Caco-2 (cell line): ENCODE measurements around the gene SLC45A2. TPM values are rescaled to one million over a fixed set of nuclear protein-coding genes. Genes with fewer than 3 reads are reported as not detected.

Experiments used
- BruUV-seq: library from RNA; stranded (reverse); fragments of 400-500 nt; replicated peaks from 2 replicates; lab custom pipeline; 2021; lab: Mats Ljungman, UMichigan
- CTCF ChIA-PET: fragments of 300-600 bp; sonication (Branson Sonifier 250); formaldehyde crosslinking; loops from one replicate; lab custom pipeline; 2022; ENCODE audit warnings: antibody characterized with exemption; lab: Charles Lee
- POLR2A ChIA-PET: fragments of 300-600 bp; sonication (Branson Sonifier 250); formaldehyde crosslinking; loops from one replicate; lab custom pipeline; 2022; ENCODE audit warnings: antibody characterized with exemption; lab: Charles Lee
- DNase-seq, 2 experiments: peaks; one replicate each; pipeline versions ENCODE4 v3.0.0 to v3.0.0-alpha.2; 2020 to 2022
- H3K27me3 ChIP-seq: replicated peaks from 2 replicates; pipeline ENCODE4 v1.6.0; 2011; ENCODE audit warnings: low read length; ENCODE audit not compliant: control insufficient read depth, insufficient read depth
- H3K36me3 ChIP-seq: 2 replicates; pipeline ENCODE4 v1.5.1; 2011; ENCODE audit warnings: low read length; ENCODE audit not compliant: control insufficient read depth, insufficient read depth
- H3K4me1 ChIP-seq: fragments of 250-450 bp; sonication (Bioruptor Pico); 2 replicates; pipeline ENCODE4 v1.5.1; 2020; ENCODE audit warnings: mild to moderate bottlenecking
- H3K4me3 ChIP-seq: 2 replicates; pipeline ENCODE4 v1.5.1; 2011; ENCODE audit warnings: low read depth, mild to moderate bottlenecking, control low read depth, low read length
- H3K9me3 ChIP-seq: fragments of 250-450 bp; sonication (Bioruptor Pico); 2 replicates; pipeline ENCODE4 v1.5.1; 2020; ENCODE audit warnings: mild to moderate bottlenecking, moderate library complexity
- H3K27ac Mint-ChIP-seq: one replicate; pipeline ENCODE4 v1.8.0; 2022; ENCODE audit warnings: mixed read lengths; ENCODE audit not compliant: unreplicated experiment
- H3K27me3 Mint-ChIP-seq: one replicate; pipeline ENCODE4 v1.8.0; 2022; ENCODE audit warnings: mixed read lengths; ENCODE audit not compliant: insufficient read depth, unreplicated experiment
- H3K36me3 Mint-ChIP-seq: one replicate; pipeline ENCODE4 v1.8.0; 2022; ENCODE audit warnings: mild to moderate bottlenecking, mixed read lengths; ENCODE audit not compliant: insufficient read depth, unreplicated experiment
- H3K4me1 Mint-ChIP-seq: one replicate; pipeline ENCODE4 v1.8.0; 2022; ENCODE audit warnings: low read depth, mixed read lengths; ENCODE audit not compliant: unreplicated experiment
- H3K4me3 Mint-ChIP-seq: one replicate; pipeline ENCODE4 v1.8.0; 2022; ENCODE audit warnings: mild to moderate bottlenecking, moderate library complexity, mixed read lengths; ENCODE audit not compliant: unreplicated experiment
- H3K9me3 Mint-ChIP-seq: one replicate; pipeline ENCODE4 v1.8.0; 2022; ENCODE audit warnings: mixed read lengths; ENCODE audit not compliant: unreplicated experiment
- intact Hi-C: fragments of 100-400 bp; cut with micrococcal nuclease; formaldehyde crosslinking; loops from one replicate; pipeline ENCODE4 v1.10.0; 2022; ENCODE audit not compliant: unreplicated experiment
- total RNA-seq: library from RNA; stranded (reverse); gene quantifications from 2 replicates; pipeline ENCODE4 v1.2.3, GENCODE V29; 2022
- TF ChIP-seq, protein P1 (sequence below), 2 experiments: fragments of 200-600 bp in 1 of 2; IDR thresholded peaks; 1 replicate in 1 of 2; 2 replicates in 1 of 2; pipeline versions ENCODE4 v1.5.1 to v1.8.0; 2011 to 2022; ENCODE audit warnings: antibody characterized with exemption in 1 of 2, control low read depth in 1 of 2, inconsistent platforms in 1 of 2, low read depth in 1 of 2, low read length in 1 of 2, mild to moderate bottlenecking in 1 of 2, moderate library complexity in 1 of 2; ENCODE audit not compliant: insufficient read depth in 1 of 2, severe bottlenecking in 1 of 2, unreplicated experiment in 1 of 2

SLC45A2 gene
- total RNA-seq, 1 experiment from 2014 or later, result 0.91 TPM

DNA sequence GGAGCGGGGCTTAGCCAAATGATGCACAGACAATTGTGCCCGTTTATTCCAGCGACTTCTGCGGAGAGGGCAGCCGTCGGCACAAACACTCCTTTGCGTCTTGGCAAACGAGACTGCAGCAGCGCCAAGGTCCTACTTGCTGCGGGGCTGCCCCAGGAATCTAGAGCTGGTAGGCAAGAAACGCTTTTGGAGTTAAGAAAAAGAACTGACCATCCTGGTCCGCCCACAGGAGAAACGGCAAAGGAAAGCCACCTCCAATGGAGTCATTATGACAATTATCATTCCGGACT, 46.0 kb downstream of the SLC45A2 start:
- no peaks in the 10 kb centered on the region for H3K36me3 Mint-ChIP-seq
- Histone ChIP-seq H3K9me3 (no peaks in the 10 kb centered on the region), H3K4me3 (no peak overlapping the region), H3K4me1 (no peaks in the 10 kb centered on the region), H3K36me3 (no peaks in the 10 kb centered on the region), H3K27me3 (no peaks in the 10 kb centered on the region)
- peaks cover 11% of the 10 kb centered on the region for H3K27me3 Mint-ChIP-seq
- H3K27ac Mint-ChIP-seq, result no peak overlapping the region
- ChIA-PET CTCF (no interaction called here), POLR2A (no interaction called here)
- no peak for DNase-seq
- H3K9me3 Mint-ChIP-seq, result no peaks in the 10 kb centered on the region
- TF ChIP-seq, protein P1, sequence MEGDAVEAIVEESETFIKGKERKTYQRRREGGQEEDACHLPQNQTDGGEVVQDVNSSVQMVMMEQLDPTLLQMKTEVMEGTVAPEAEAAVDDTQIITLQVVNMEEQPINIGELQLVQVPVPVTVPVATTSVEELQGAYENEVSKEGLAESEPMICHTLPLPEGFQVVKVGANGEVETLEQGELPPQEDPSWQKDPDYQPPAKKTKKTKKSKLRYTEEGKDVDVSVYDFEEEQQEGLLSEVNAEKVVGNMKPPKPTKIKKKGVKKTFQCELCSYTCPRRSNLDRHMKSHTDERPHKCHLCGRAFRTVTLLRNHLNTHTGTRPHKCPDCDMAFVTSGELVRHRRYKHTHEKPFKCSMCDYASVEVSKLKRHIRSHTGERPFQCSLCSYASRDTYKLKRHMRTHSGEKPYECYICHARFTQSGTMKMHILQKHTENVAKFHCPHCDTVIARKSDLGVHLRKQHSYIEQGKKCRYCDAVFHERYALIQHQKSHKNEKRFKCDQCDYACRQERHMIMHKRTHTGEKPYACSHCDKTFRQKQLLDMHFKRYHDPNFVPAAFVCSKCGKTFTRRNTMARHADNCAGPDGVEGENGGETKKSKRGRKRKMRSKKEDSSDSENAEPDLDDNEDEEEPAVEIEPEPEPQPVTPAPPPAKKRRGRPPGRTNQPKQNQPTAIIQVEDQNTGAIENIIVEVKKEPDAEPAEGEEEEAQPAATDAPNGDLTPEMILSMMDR (IDR thresholded peaks at IDR 0.05; ENCODE audit: insufficient read depth in 1 of 2, low read depth in 1 of 2, low read length in 1 of 2, severe bottlenecking in 1 of 2, unreplicated experiment in 1 of 2), result no peak
- no peaks in the 10 kb centered on the region for H3K4me1 Mint-ChIP-seq
- H3K4me3 Mint-ChIP-seq, result no peak overlapping the region
- intact Hi-C loops, result loop anchor here (10.0 kb wide), 1 partner anchor 204 kb away; no protein-coding TSS in a partner anchor
- no TSS peak for BruUV-seq

DNA sequence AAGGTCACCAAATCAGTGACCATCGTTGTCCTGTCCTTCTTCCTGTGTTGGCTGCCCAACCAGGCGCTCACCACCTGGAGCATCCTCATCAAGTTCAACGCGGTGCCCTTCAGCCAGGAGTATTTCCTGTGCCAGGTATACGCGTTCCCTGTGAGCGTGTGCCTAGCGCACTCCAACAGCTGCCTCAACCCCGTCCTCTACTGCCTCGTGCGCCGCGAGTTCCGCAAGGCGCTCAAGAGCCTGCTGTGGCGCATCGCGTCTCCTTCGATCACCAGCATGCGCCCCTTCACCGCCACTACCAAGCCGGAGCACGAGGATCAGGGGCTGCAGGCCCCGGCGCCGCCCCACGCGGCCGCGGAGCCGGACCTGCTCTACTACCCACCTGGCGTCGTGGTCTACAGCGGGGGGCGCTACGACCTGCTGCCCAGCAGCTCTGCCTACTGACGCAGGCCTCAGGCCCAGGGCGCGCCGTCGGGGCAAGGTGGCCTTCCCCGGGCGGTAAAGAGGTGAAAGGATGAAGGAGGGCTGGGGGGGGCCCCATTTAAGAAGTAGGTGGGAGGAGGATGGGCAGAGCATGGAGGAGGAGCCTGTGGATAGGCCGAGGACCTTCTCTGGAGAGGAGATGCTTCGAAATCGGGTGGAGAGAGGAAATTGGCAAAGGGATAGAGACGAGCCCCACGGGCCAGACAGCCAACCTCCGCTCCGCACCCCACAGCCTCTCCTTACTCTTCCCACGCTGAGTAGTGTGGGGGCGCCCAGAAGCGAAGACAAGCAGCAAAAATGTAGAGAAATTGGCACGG, 46.6 kb downstream of the SLC45A2 start:
- CTCF ChIA-PET, result no interaction called here

DNA sequence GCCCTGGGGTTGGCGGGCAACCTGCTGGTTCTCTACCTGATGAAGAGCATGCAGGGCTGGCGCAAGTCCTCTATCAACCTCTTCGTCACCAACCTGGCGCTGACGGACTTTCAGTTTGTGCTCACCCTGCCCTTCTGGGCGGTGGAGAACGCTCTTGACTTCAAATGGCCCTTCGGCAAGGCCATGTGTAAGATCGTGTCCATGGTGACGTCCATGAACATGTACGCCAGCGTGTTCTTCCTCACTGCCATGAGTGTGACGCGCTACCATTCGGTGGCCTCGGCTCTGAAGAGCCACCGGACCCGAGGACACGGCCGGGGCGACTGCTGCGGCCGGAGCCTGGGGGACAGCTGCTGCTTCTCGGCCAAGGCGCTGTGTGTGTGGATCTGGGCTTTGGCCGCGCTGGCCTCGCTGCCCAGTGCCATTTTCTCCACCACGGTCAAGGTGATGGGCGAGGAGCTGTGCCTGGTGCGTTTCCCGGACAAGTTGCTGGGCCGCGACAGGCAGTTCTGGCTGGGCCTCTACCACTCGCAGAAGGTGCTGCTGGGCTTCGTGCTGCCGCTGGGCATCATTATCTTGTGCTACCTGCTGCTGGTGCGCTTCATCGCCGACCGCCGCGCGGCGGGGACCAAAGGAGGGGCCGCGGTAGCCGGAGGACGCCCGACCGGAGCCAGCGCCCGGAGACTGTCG, 47.3 kb downstream of the SLC45A2 start:
- Histone ChIP-seq H3K9me3 (no peaks in the 10 kb centered on the region), H3K27me3 (no peaks in the 10 kb centered on the region), H3K36me3 (no peaks in the 10 kb centered on the region), H3K4me1 (no peaks in the 10 kb centered on the region), H3K4me3 (no peak overlapping the region)
- Mint-ChIP-seq H3K27ac (no peak overlapping the region), H3K36me3 (no peaks in the 10 kb centered on the region), H3K27me3 (peaks cover 11% of the 10 kb centered on the region), H3K4me3 (no peak overlapping the region), H3K9me3 (no peaks in the 10 kb centered on the region), H3K4me1 (no peaks in the 10 kb centered on the region)
- DNase-seq, result no peak
- ChIA-PET POLR2A (no interaction called here), CTCF (no interaction called here)
- intact Hi-C loops, result loop anchor here (10.0 kb wide), 1 partner anchor 202 kb away; no protein-coding TSS in a partner anchor
- TF ChIP-seq, protein P1 (IDR thresholded peaks at IDR 0.05; ENCODE audit: insufficient read depth in 1 of 2, low read depth in 1 of 2, low read length in 1 of 2, severe bottlenecking in 1 of 2, unreplicated experiment in 1 of 2), result no peak
- BruUV-seq, result no TSS peak

More for the DNA sequence above, 46.6 kb downstream of the SLC45A2 start:
- Histone ChIP-seq H3K4me3 (no peak overlapping the region), H3K36me3 (no peaks in the 10 kb centered on the region), H3K4me1 (no peaks in the 10 kb centered on the region), H3K27me3 (no peaks in the 10 kb centered on the region), H3K9me3 (no peaks in the 10 kb centered on the region)
- no peak overlapping the region for H3K27ac Mint-ChIP-seq
- POLR2A ChIA-PET, result no interaction called here
- no peak overlapping the region for H3K4me3 Mint-ChIP-seq
- intact Hi-C loops, result loop anchor here (10.0 kb wide), 1 partner anchor 203 kb away; no protein-coding TSS in a partner anchor
- no peaks in the 10 kb centered on the region for H3K36me3 Mint-ChIP-seq
- no peaks in the 10 kb centered on the region for H3K4me1 Mint-ChIP-seq
- no peak for DNase-seq
- H3K27me3 Mint-ChIP-seq, result peaks cover 9% of the 10 kb centered on the region
- no peaks in the 10 kb centered on the region for H3K9me3 Mint-ChIP-seq
- no TSS peak for BruUV-seq
- TF ChIP-seq, protein P1 (IDR thresholded peaks at IDR 0.05; ENCODE audit: insufficient read depth in 1 of 2, low read depth in 1 of 2, low read length in 1 of 2, severe bottlenecking in 1 of 2, unreplicated experiment in 1 of 2), result no peak
